Measurements from ENCODE around the gene NEK10. TPM values are rescaled to one million over a fixed set of nuclear protein-coding genes. Genes with fewer than 3 reads are reported as not detected.

Gene NEK10
- total RNA-seq, 1 donor from 2014 or later = 3.3 TPM

- H3K4me3 Mint-ChIP-seq (ENCODE audit: low read depth) = no peak overlapping the region
- H3K9me3 Mint-ChIP-seq (ENCODE audit: low read depth) = no peaks in the 10 kb centered on the region
- no peaks in the 10 kb centered on the region for H3K4me1 Mint-ChIP-seq (ENCODE audit: low read depth)
These were observed 254.5 kb downstream of the NEK10 start for GRCh38 chr3:27114684-27115083.

DNA sequence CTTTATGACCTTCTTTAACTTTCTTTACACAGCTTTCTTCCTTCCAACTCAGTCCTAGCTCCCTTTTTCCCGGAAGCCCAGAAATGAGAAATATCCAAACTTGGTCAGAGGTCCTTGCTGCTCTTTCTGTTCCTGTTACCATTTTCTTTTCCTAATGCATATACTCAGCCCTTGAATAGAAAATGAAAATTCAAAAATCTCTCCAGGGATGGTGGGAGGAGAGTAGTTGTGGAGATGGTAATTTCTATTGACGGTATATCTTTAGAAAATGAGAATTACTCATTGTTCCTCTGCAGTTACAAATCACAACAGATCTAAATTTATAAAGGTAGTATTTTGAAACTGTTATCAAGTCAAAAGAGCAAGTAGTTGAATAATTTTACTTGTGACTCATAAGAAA is 255.1 kb downstream of the NEK10 start:
- TF ChIP-seq CTCF (IDR thresholded peaks at IDR 0.05; ENCODE audit: unreplicated experiment) = no peak
- Mint-ChIP-seq H3K27ac (no peak overlapping the region), H3K36me3 (ENCODE audit: insufficient read depth) (no peaks in the 10 kb centered on the region), H3K9me3 (ENCODE audit: low read depth) (no peaks in the 10 kb centered on the region), H3K27me3 (no peaks in the 10 kb centered on the region), H3K4me1 (ENCODE audit: low read depth) (no peaks in the 10 kb centered on the region), H3K4me3 (ENCODE audit: low read depth) (no peak overlapping the region)
- DNase-seq (ENCODE audit: low spot score, unreplicated experiment) = no peak

More at GRCh38 chr3:27114684-27115083, 254.5 kb downstream of the NEK10 start:
- no peak for TF ChIP-seq CTCF (IDR thresholded peaks at IDR 0.05; ENCODE audit: unreplicated experiment)
- Mint-ChIP-seq H3K27ac (no peak overlapping the region), H3K27me3 (no peaks in the 10 kb centered on the region), H3K36me3 (ENCODE audit: insufficient read depth) (no peaks in the 10 kb centered on the region)
- DNase-seq (ENCODE audit: low spot score, unreplicated experiment) = no peak

DNA sequence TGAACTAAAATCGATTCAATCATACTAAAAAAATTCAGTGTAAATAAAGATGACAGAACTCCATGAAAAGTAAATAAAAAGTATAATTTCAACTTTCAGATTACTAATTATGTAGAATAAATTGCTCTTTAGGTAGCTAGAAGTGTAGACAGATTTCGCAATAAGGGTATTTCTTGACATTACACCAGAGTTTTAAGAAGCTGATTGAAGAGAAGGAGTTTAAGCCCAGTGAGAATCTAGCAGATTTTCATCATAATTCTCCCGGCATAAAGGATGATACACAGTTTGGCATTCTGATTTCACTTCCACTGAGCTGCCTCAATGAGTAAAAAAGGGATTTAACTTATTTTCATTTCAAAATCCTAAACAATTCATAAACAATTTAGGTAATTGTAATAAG is 259.2 kb downstream of the NEK10 start:
- DNase-seq (ENCODE audit: low spot score, unreplicated experiment) = no peak
- no peaks in the 10 kb centered on the region for H3K4me1 Mint-ChIP-seq (ENCODE audit: low read depth)
- no peak overlapping the region for H3K4me3 Mint-ChIP-seq (ENCODE audit: low read depth)

GRCh38 chr3:27108322-27108721 is 260.9 kb downstream of the NEK10 start:
- no peak for TF ChIP-seq CTCF (IDR thresholded peaks at IDR 0.05; ENCODE audit: unreplicated experiment)
- Mint-ChIP-seq H3K4me3 (ENCODE audit: low read depth) (no peak overlapping the region), H3K9me3 (ENCODE audit: low read depth) (no peaks in the 10 kb centered on the region), H3K4me1 (ENCODE audit: low read depth) (no peaks in the 10 kb centered on the region), H3K36me3 (ENCODE audit: insufficient read depth) (no peaks in the 10 kb centered on the region), H3K27me3 (no peaks in the 10 kb centered on the region), H3K27ac (no peak overlapping the region)
- DNase-seq (ENCODE audit: low spot score, unreplicated experiment) = no peak

More for the DNA sequence above, 259.2 kb downstream of the NEK10 start:
- Mint-ChIP-seq H3K27me3 (no peaks in the 10 kb centered on the region), H3K27ac (no peak overlapping the region), H3K9me3 (ENCODE audit: low read depth) (no peaks in the 10 kb centered on the region), H3K36me3 (ENCODE audit: insufficient read depth) (no peaks in the 10 kb centered on the region)
- no peak for TF ChIP-seq CTCF (IDR thresholded peaks at IDR 0.05; ENCODE audit: unreplicated experiment)

- Mint-ChIP-seq H3K27me3 (no peaks in the 10 kb centered on the region), H3K4me3 (ENCODE audit: low read depth) (no peak overlapping the region), H3K9me3 (ENCODE audit: low read depth) (no peaks in the 10 kb centered on the region), H3K4me1 (ENCODE audit: low read depth) (no peaks in the 10 kb centered on the region), H3K36me3 (ENCODE audit: insufficient read depth) (no peaks in the 10 kb centered on the region), H3K27ac (no peak overlapping the region)
- no peak for DNase-seq (ENCODE audit: low spot score, unreplicated experiment)
- peak; percentile 56 for TF ChIP-seq CTCF (IDR thresholded peaks at IDR 0.05; ENCODE audit: unreplicated experiment)
These were observed 263.3 kb downstream of the NEK10 start for GRCh38 chr3:27105904-27106303.

Measured in progenitor cell of endocrine pancreas (in vitro differentiated cells).